ENCODE data around the gene SMARCA2. TPM values are rescaled to one million over a fixed set of nuclear protein-coding genes. Genes with fewer than 3 reads are reported as not detected.
A peak's percentile ranks its signal among the peaks of the same experiment; 100 is the strongest.
"Not testable (repeated sequence)": the region's sequence is repeated elsewhere in the genome, so short reads cannot be mapped to it uniquely, and the experiment has no call there.

Gene SMARCA2
- total RNA-seq, 2 experiments from 2014 or later = 87.8 to 89.9 TPM

- Mint-ChIP-seq H3K4me1 (ENCODE audit: low read depth) (peaks cover 38% of the 10 kb centered on the region), H3K27me3 (ENCODE audit: low read depth) (no peaks in the 10 kb centered on the region), H3K36me3 (ENCODE audit: low read depth) (peaks cover 22% of the 10 kb centered on the region), H3K9me3 (no peaks in the 10 kb centered on the region), H3K27ac (no peak overlapping the region), H3K4me3 (no peak overlapping the region)
- intact Hi-C loops (cut with micrococcal nuclease) = no loop called here
- DNase-seq = no peak
- CTCF ChIA-PET = interaction anchor here (0.6 kb wide), 1 partner anchor 19 kb away, joined by 4 read pairs; no protein-coding TSS in a partner anchor
Observed at GRCh38 chr9:2140600-2141223, 125.6 kb downstream of the SMARCA2 start.

DNA sequence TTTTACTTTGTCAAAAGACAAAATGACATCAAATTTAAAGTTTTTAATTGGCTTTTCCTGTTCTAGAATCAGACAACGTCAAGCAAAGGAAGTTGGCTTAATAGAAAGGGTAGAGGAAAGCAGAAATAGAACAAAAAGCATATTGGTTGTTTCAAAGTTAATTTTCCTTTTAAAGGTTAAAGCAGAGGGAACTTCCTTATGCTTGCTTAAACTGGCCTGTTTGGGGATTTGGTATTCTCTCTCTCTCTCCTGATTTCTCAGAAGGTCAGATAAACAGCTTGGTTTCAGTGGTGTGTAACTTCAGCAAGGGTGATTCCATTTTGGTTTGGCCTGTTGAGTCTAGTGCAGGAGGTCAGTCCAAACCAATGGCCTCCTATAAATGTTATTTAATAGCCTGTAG is 127.1 kb downstream of the SMARCA2 start:
- CTCF ChIA-PET = interaction anchor here (0.8 kb wide), 1 partner anchor 10 kb away, joined by 3 read pairs; no protein-coding TSS in a partner anchor
- no peak overlapping the region for H3K27ac Mint-ChIP-seq
- no peaks in the 10 kb centered on the region for H3K9me3 Mint-ChIP-seq
- H3K36me3 Mint-ChIP-seq (ENCODE audit: low read depth) = peaks cover 22% of the 10 kb centered on the region
- no peak for DNase-seq
- no peak overlapping the region for H3K4me3 Mint-ChIP-seq
- intact Hi-C loops (cut with micrococcal nuclease) = no loop called here
- peaks cover 39% of the 10 kb centered on the region for H3K4me1 Mint-ChIP-seq (ENCODE audit: low read depth)
- no peaks in the 10 kb centered on the region for H3K27me3 Mint-ChIP-seq (ENCODE audit: low read depth)

DNA sequence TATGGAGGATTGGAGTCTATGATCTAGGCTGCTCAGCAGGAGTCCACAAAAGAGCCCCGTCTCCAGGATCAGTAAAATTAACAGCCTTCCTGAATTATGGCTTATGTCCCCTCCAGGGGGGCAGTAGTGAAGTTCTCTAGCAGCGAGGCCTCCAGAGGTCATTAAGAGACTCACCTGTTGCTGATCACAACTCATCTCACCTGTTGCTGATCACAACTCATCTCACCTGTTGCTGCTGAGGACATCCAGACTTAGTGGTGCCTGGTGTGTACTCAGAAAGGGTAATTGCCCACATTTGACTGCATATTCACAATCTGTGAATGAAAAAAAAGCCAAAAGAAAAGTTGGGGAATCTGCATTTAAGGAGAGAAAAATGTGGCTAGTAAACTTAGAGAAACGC is 129.5 kb downstream of the SMARCA2 start:
- peaks cover 23% of the 10 kb centered on the region for H3K36me3 Mint-ChIP-seq (ENCODE audit: low read depth)
- H3K4me3 Mint-ChIP-seq = no peak overlapping the region
- intact Hi-C loops (cut with micrococcal nuclease) = no loop called here
- H3K9me3 Mint-ChIP-seq = peaks cover 3% of the 10 kb centered on the region
- DNase-seq = no peak
- H3K27ac Mint-ChIP-seq = no peak overlapping the region
- H3K4me1 Mint-ChIP-seq (ENCODE audit: low read depth) = peaks cover 34% of the 10 kb centered on the region
- H3K27me3 Mint-ChIP-seq (ENCODE audit: low read depth) = no peaks in the 10 kb centered on the region
- CTCF ChIA-PET = interaction anchor here (0.7 kb wide), 1 partner anchor 53 kb away, joined by 6 read pairs; no protein-coding TSS in a partner anchor

GRCh38 chr9:2145746-2146145 is 130.6 kb downstream of the SMARCA2 start:
- peaks cover 34% of the 10 kb centered on the region for H3K4me1 Mint-ChIP-seq (ENCODE audit: low read depth)
- CTCF ChIA-PET = interaction anchor here (1.5 kb wide), 1 partner anchor 35 kb away, joined by 9 read pairs; no protein-coding TSS in a partner anchor
- H3K9me3 Mint-ChIP-seq = peaks cover 3% of the 10 kb centered on the region
- no peaks in the 10 kb centered on the region for H3K27me3 Mint-ChIP-seq (ENCODE audit: low read depth)
- H3K27ac Mint-ChIP-seq = no peak overlapping the region
- no peak overlapping the region for H3K4me3 Mint-ChIP-seq
- no peak for DNase-seq
- intact Hi-C loops (cut with micrococcal nuclease) = loop anchor here (2.0 kb wide), 1 partner anchor 33 kb away; no protein-coding TSS in a partner anchor
- H3K36me3 Mint-ChIP-seq (ENCODE audit: low read depth) = peaks cover 23% of the 10 kb centered on the region

DNA sequence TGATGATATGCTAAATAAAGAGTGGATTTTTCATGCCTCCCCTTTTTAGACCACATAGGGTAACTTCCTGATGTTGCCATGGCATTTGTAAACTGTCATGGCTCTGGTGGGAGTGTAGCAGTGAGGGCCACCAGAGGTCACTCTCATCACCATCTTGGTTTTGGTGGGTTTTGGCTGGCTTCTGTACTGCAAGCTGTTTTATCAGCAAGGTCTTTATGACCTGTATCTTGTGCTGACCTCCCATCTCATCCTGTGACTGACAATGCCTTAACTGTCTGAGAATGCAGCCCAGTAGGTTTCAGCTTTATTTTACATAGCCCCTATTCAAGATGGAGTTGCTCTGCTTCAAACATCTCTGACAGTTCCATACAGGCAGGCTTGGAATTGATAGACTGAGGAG is 131.6 kb downstream of the SMARCA2 start:
- H3K27me3 Mint-ChIP-seq (ENCODE audit: low read depth); H3K9me3 Mint-ChIP-seq; H3K4me3 Mint-ChIP-seq; H3K27ac Mint-ChIP-seq: not testable (repeated sequence)
- H3K36me3 Mint-ChIP-seq (ENCODE audit: low read depth) = peaks cover 28% of the 10 kb centered on the region
- intact Hi-C loops (cut with micrococcal nuclease) = loop anchor here (2.0 kb wide), 1 partner anchor 32 kb away; no protein-coding TSS in a partner anchor
- DNase-seq = peak; percentile 30
- peaks cover 36% of the 10 kb centered on the region for H3K4me1 Mint-ChIP-seq (ENCODE audit: low read depth)
- CTCF ChIA-PET = interaction anchor here (0.5 to 1.5 kb wide), 2 partner anchors 34 to 85 kb away, joined by 3 to 9 read pairs; no protein-coding TSS in a partner anchor

- H3K4me3 Mint-ChIP-seq = no peak overlapping the region
- intact Hi-C loops (cut with micrococcal nuclease) = loop anchor here (10.0 kb wide), 2 partner anchors 474 to 1106 kb away; partner anchors contain the start of gene VLDLR
- H3K36me3 Mint-ChIP-seq (ENCODE audit: low read depth) = peaks cover 23% of the 10 kb centered on the region
- DNase-seq = no peak
- CTCF ChIA-PET = no interaction called here
- no peak overlapping the region for H3K27ac Mint-ChIP-seq
- H3K27me3 Mint-ChIP-seq (ENCODE audit: low read depth) = no peaks in the 10 kb centered on the region
- H3K9me3 Mint-ChIP-seq = peaks cover 3% of the 10 kb centered on the region
- peaks cover 37% of the 10 kb centered on the region for H3K4me1 Mint-ChIP-seq (ENCODE audit: low read depth)
Observed at GRCh38 chr9:2150338-2150737, 135.2 kb downstream of the SMARCA2 start.

DNA sequence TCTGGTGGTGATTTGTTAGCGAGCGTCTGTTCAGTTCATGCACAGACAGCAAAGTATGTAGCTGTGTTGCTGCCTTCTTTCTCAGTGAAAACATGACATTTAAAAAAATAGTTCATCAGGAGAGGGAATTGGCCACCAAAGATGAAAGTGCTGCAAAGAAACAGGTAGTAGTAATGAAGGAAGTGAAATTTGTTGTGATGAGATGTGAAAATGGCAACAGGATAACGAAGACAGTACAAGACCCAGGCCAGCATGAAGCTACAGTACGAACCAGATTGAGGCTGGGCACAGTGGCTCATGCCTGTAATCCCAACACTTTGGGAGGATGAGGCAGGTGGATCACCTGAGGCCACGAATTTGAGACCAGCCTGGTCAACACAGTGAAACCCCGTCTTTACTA is 136.0 kb downstream of the SMARCA2 start:
- no peaks in the 10 kb centered on the region for H3K27me3 Mint-ChIP-seq (ENCODE audit: low read depth)
- peaks cover 43% of the 10 kb centered on the region for H3K4me1 Mint-ChIP-seq (ENCODE audit: low read depth)
- no peak for DNase-seq
- H3K4me3 Mint-ChIP-seq = no peak overlapping the region
- H3K36me3 Mint-ChIP-seq (ENCODE audit: low read depth) = peaks cover 23% of the 10 kb centered on the region
- CTCF ChIA-PET = no interaction called here
- H3K27ac Mint-ChIP-seq = no peak overlapping the region
- intact Hi-C loops (cut with micrococcal nuclease) = loop anchor here (10.0 kb wide), 2 partner anchors 474 to 1106 kb away; partner anchors contain the start of gene VLDLR
- peaks cover 3% of the 10 kb centered on the region for H3K9me3 Mint-ChIP-seq

- H3K36me3 Mint-ChIP-seq (ENCODE audit: low read depth) = peaks cover 17% of the 10 kb centered on the region
- peaks cover 56% of the 10 kb centered on the region for H3K4me1 Mint-ChIP-seq (ENCODE audit: low read depth)
- no peaks in the 10 kb centered on the region for H3K27me3 Mint-ChIP-seq (ENCODE audit: low read depth)
- no peak for DNase-seq
- no peak overlapping the region for H3K4me3 Mint-ChIP-seq
- peaks cover 3% of the 10 kb centered on the region for H3K9me3 Mint-ChIP-seq
- no peak overlapping the region for H3K27ac Mint-ChIP-seq
- intact Hi-C loops (cut with micrococcal nuclease) = loop anchor here (10.0 kb wide), 2 partner anchors 472 to 1108 kb away; partner anchors contain the start of gene VLDLR
- CTCF ChIA-PET = no interaction called here
Observed at GRCh38 chr9:2152966-2153629, 138.0 kb downstream of the SMARCA2 start.

GRCh38 chr9:2153630-2154217 is 138.6 kb downstream of the SMARCA2 start:
- intact Hi-C loops (cut with micrococcal nuclease) = loop anchor here (10.0 kb wide), 2 partner anchors 471 to 1109 kb away; partner anchors contain the start of gene VLDLR
- H3K4me3 Mint-ChIP-seq = no peak overlapping the region
- no peak for DNase-seq
- CTCF ChIA-PET = no interaction called here
- H3K36me3 Mint-ChIP-seq (ENCODE audit: low read depth) = peaks cover 14% of the 10 kb centered on the region
- peak overlapping the region; percentile 5 for H3K27ac Mint-ChIP-seq
- peaks cover 59% of the 10 kb centered on the region for H3K4me1 Mint-ChIP-seq (ENCODE audit: low read depth)
- H3K27me3 Mint-ChIP-seq (ENCODE audit: low read depth) = no peaks in the 10 kb centered on the region
- peaks cover 3% of the 10 kb centered on the region for H3K9me3 Mint-ChIP-seq

DNA sequence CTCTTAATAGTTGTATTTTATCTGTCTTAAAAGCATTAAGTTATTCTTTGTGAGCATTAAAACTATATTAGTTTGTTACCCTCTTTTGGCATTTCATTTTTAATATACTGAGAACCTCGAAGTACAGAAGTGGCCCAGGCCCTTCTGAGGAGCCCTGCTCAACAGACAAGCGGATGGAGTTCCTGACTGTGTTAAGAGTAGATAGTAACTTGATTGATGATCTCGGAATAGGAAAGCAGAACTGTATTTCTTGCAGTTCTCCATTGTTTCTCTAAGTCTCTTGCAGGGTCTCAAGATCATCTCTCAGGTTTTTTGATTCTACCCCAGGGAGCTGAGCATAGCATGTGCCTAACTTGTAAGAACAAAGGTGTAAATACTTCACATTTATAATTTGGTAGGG is 139.6 kb downstream of the SMARCA2 start:
- DNase-seq = no peak
- Mint-ChIP-seq H3K9me3 (no peaks in the 10 kb centered on the region), H3K27me3 (ENCODE audit: low read depth) (no peaks in the 10 kb centered on the region), H3K4me1 (ENCODE audit: low read depth) (peaks cover 62% of the 10 kb centered on the region), H3K4me3 (no peak overlapping the region), H3K27ac (no peak overlapping the region), H3K36me3 (ENCODE audit: low read depth) (peaks cover 10% of the 10 kb centered on the region)
- CTCF ChIA-PET = no interaction called here
- intact Hi-C loops (cut with micrococcal nuclease) = loop anchor here (5.0 to 10.0 kb wide), 3 partner anchors 470 to 1373 kb away; partner anchors contain the start of genes RFX3 and VLDLR

DNA sequence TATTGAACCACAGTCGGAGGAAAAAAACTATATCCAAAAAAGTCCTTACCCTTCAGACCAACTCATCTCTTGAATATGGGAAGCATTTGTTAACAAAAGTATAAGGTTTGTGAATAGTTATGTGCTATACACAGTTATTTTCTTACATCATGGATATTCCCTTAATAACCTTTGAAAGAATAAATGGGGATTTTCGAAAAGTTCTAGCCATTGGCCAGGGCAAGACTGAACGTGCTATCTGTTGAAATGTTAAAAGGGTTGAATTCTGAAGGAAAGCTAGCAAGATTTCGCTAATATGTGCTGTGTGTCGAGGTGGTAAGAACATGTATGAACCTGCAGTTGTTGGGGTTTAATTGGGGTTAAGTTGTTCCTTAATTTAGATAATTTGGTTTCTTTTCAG is 140.8 kb downstream of the SMARCA2 start:
- H3K27me3 Mint-ChIP-seq (ENCODE audit: low read depth) = no peaks in the 10 kb centered on the region
- H3K9me3 Mint-ChIP-seq = no peaks in the 10 kb centered on the region
- peaks cover 6% of the 10 kb centered on the region for H3K36me3 Mint-ChIP-seq (ENCODE audit: low read depth)
- no peak for DNase-seq
- intact Hi-C loops (cut with micrococcal nuclease) = loop anchor here (5.0 to 10.0 kb wide), 3 partner anchors 469 to 1371 kb away; partner anchors contain the start of genes RFX3 and VLDLR
- no peak overlapping the region for H3K27ac Mint-ChIP-seq
- CTCF ChIA-PET = no interaction called here
- peaks cover 63% of the 10 kb centered on the region for H3K4me1 Mint-ChIP-seq (ENCODE audit: low read depth)
- H3K4me3 Mint-ChIP-seq = no peak overlapping the region
